HG02885 (cell line): ENCODE results near the gene SENP3.

Experiments used
- ATAC-seq: cut with Tn5 transposase; IDR thresholded peaks from one replicate; pipeline ENCODE4 v1.9.1; 2021; ENCODE audit warnings: mild to moderate bottlenecking; ENCODE audit not compliant: unreplicated experiment, poor library complexity

The SENP3 gene

GRCh38 chr17:7575481-7575883 lies 13.8 kb downstream of the SENP3 start:
- no peak for ATAC-seq

GRCh38 chr17:7575959-7576358 lies 14.2 kb downstream of the SENP3 start:
- no peak for ATAC-seq

GRCh38 chr17:7576432-7576937 lies 14.8 kb downstream of the SENP3 start:
- no peak for ATAC-seq

GRCh38 chr17:7577327-7578199 lies 15.8 kb downstream of the SENP3 start:
- no peak for ATAC-seq

- peak; percentile 46 for ATAC-seq
These were observed 17.5 kb downstream of the SENP3 start, which contains the start of gene CD68 for GRCh38 chr17:7579001-7579833. Gene CD68, plus strand, starts transcription at chr17:7579638. Its CDS starts 40 bp downstream, at chr17:7579678.

- ATAC-seq: no peak
These were observed 18.3 kb downstream of the SENP3 start for GRCh38 chr17:7579834-7580603.

GRCh38 chr17:7580604-7581575 lies 19.2 kb downstream of the SENP3 start:
- no peak for ATAC-seq

- ATAC-seq: no peak
These were observed 20.9 kb downstream of the SENP3 start for GRCh38 chr17:7582396-7583252.

- peak; percentile 75 for ATAC-seq
These were observed 21.8 kb downstream of the SENP3 start, which contains the start of gene MPDU1 for GRCh38 chr17:7583253-7584109. Gene MPDU1, plus strand, starts transcription at chr17:7583852. Its CDS starts 11 bp downstream, at chr17:7583863.

- no peak for ATAC-seq
These were observed 25.1 kb downstream of the SENP3 start for GRCh38 chr17:7586673-7587419.

GRCh38 chr17:7587420-7588151 lies 25.9 kb downstream of the SENP3 start:
- ATAC-seq: no peak

GRCh38 chr17:7588553-7589203 lies 27.0 kb downstream of the SENP3 start:
- ATAC-seq: no peak

GRCh38 chr17:7589204-7589868 lies 27.6 kb downstream of the SENP3 start:
- ATAC-seq: no peak

GRCh38 chr17:7589891-7590691 lies 28.4 kb downstream of the SENP3 start, which contains the start of gene SOX15:
Gene SOX15, minus strand, starts transcription at chr17:7590094. Its CDS starts 418 bp downstream, at chr17:7589676.
- no peak for ATAC-seq
